Lower leg skin (tissue), 4 donors: Measurements from ENCODE around the gene RABL2A. TPM values are rescaled to one million over a fixed set of nuclear protein-coding genes. Genes with fewer than 3 reads are reported as not detected.
"Not testable (repeated sequence)": the region's sequence is repeated elsewhere in the genome, so short reads cannot be mapped to it uniquely, and the experiment has no call there.

Source experiments
- DNase-seq, 2 donors: peaks; one replicate each; pipeline ENCODE4 v3.0.0-alpha.2; 2019; ENCODE audit warnings: low spot score in 2 of 2
- H3K4me3 ChIP-seq: fragments of 200-600 bp; sonication (generic); 2 replicates; pipeline ENCODE4 v1.5.1; 2017; ENCODE audit warnings: mild to moderate bottlenecking, low read depth; ENCODE audit not compliant: poor library complexity, severe bottlenecking
- CTCF ChIP-seq, 3 donors: fragments of 450-650 bp; IDR thresholded peaks; one replicate each; pipeline ENCODE4 v1.5.1; 2016; ENCODE audit warnings: antibody characterized with exemption in 3 of 3, mild to moderate bottlenecking in 3 of 3, moderate library complexity in 2 of 3
- POLR2A ChIP-seq, 2 donors: fragments of 450-650 bp; IDR thresholded peaks; one replicate each; pipeline ENCODE4 v1.6.1; 2016 to 2017; ENCODE audit warnings: antibody characterized with exemption in 2 of 2, mild to moderate bottlenecking in 1 of 2, moderate library complexity in 1 of 2
- WGBS, 2 donors: methylation state at CpG; one replicate each; pipeline ENCODE4 v1.1.5; 2018; 5-methylcytosine and 5-hydroxymethylcytosine counted together
- intact Hi-C: fragments of 100-400 bp; cut with DNase I; formaldehyde crosslinking; loops from one replicate; pipeline ENCODE4 v1.15.0; 2023; ENCODE audit warnings: low total_unique reads
- total RNA-seq, 4 donors: library from RNA; depleted of rRNA; stranded (reverse); fragments of >200 nt; gene quantifications; one replicate each; pipeline ENCODE4 v1.1.0, GENCODE V29; 2016

RABL2A gene
- total RNA-seq, 4 donors from 2014 or later, result 9.2 to 18.0 (median 12.1) TPM

- intact Hi-C loops, DNase-seq, H3K4me3 ChIP-seq: not testable (repeated sequence)
- WGBS, 2 donors, result 61 to 66% methylated on average over 4 to 6 of the region's 9 CpGs
These were observed 28.3 kb upstream of the RABL2A start for GRCh38 chr2:113598738-113599137.

GRCh38 chr2:113599208-113599607, 27.9 kb upstream of the RABL2A start:
- H3K4me3 ChIP-seq, intact Hi-C loops, DNase-seq: not testable (repeated sequence)
- 13 to 17% methylated on average over 1 of the region's 2 CpGs for WGBS, 2 donors

GRCh38 chr2:113602040-113602769, 24.9 kb upstream of the RABL2A start:
- 90 to 91% methylated on average over 49 to 51 of the region's 51 CpGs for WGBS, 2 donors
- DNase-seq, H3K4me3 ChIP-seq, intact Hi-C loops: not testable (repeated sequence)

- WGBS, 2 donors, result 47 to 59% methylated on average over 2 of the region's 2 CpGs
- DNase-seq, result no peak
- H3K4me3 ChIP-seq, result no peak overlapping the region
- intact Hi-C loops, result no loop called here
- TF ChIP-seq CTCF (IDR thresholded peaks at IDR 0.05) (no peak), POLR2A (IDR thresholded peaks at IDR 0.05) (no peak)
These were observed 24.1 kb upstream of the RABL2A start for GRCh38 chr2:113602869-113603466.

- intact Hi-C loops, result not testable (repeated sequence)
- 16 to 25% methylated on average over 30 to 70 of the region's 84 CpGs for WGBS, 2 donors
These were observed 23.5 kb upstream of the RABL2A start for GRCh38 chr2:113603467-113604084.

GRCh38 chr2:113604085-113604477, 23.0 kb upstream of the RABL2A start:
- peak; percentile 89 to 100 (median 99) for TF ChIP-seq CTCF (IDR thresholded peaks at IDR 0.05)
- intact Hi-C loops, H3K4me3 ChIP-seq: not testable (repeated sequence)
- 2 to 8% methylated on average over 11 to 17 of the region's 20 CpGs for WGBS, 2 donors
- DNase-seq, result peak; percentile 93 to 97

More at GRCh38 chr2:113603467-113604084, 23.5 kb upstream of the RABL2A start:
- DNase-seq, result peak; percentile 81 to 96
- not testable (repeated sequence) for H3K4me3 ChIP-seq

GRCh38 chr2:113604661-113605060, 22.4 kb upstream of the RABL2A start:
- intact Hi-C loops, H3K4me3 ChIP-seq, DNase-seq: not testable (repeated sequence)
- 74 to 80% methylated on average over 5 of the region's 5 CpGs for whole genome bisulfite sequencing, 2 donors

GRCh38 chr2:113606036-113606435, 21.0 kb upstream of the RABL2A start:
- intact Hi-C loops, H3K4me3 ChIP-seq, DNase-seq: not testable (repeated sequence)
- WGBS, 2 donors, result 73 to 79% methylated on average over 1 of the region's 1 CpG

- H3K4me3 ChIP-seq, DNase-seq, intact Hi-C loops: not testable (repeated sequence)
- WGBS, 2 donors, result 82 to 86% methylated on average over 4 to 5 of the region's 7 CpGs
These were observed 17.2 kb upstream of the RABL2A start for GRCh38 chr2:113609822-113610221.

GRCh38 chr2:113621002-113621401, 6.1 kb upstream of the RABL2A start:
- DNase-seq, H3K4me3 ChIP-seq, intact Hi-C loops: not testable (repeated sequence)
- 50 to 71% methylated on average over 1 to 5 of the region's 5 CpGs for WGBS, 2 donors

GRCh38 chr2:113625906-113626305, 1.2 kb upstream of the RABL2A start:
- DNase-seq, H3K4me3 ChIP-seq, intact Hi-C loops: not testable (repeated sequence)
- 68 to 73% methylated on average over 10 of the region's 10 CpGs for WGBS, 2 donors

- 88 to 90% methylated on average over 4 of the region's 4 CpGs for WGBS, 2 donors
- intact Hi-C loops, DNase-seq, H3K4me3 ChIP-seq: not testable (repeated sequence)
These were observed 5.8 kb downstream of the RABL2A start for GRCh38 chr2:113632849-113633345.
